ENCODE measurements around the gene TMBIM4.

Gene TMBIM4

GRCh38 chr12:66140731-66141130 lies 29.1 kb downstream of the TMBIM4 start:
- no peak for DNase-seq (ENCODE audit: low spot score)

GRCh38 chr12:66139328-66139727 lies 30.5 kb downstream of the TMBIM4 start:
- no peak for DNase-seq (ENCODE audit: low spot score)

GRCh38 chr12:66137937-66138336 lies 31.9 kb downstream of the TMBIM4 start:
- DNase-seq (ENCODE audit: low spot score): no peak

GRCh38 chr12:66132408-66132807 lies 37.4 kb downstream of the TMBIM4 start:
- DNase-seq (ENCODE audit: low spot score): peak; percentile 37

GRCh38 chr12:66131067-66131688 lies 38.6 kb downstream of the TMBIM4 start:
- DNase-seq (ENCODE audit: low spot score): no peak

- peak; percentile 94 for DNase-seq (ENCODE audit: low spot score)
Observed at GRCh38 chr12:66130267-66131066, 39.3 kb downstream of the TMBIM4 start, which contains the start of gene LLPH. Gene LLPH (minus strand): TSS chr12:66130750. CDS start chr12:66129106, 1,644 bp downstream.

GRCh38 chr12:66129934-66130266 lies 39.9 kb downstream of the TMBIM4 start:
- DNase-seq (ENCODE audit: low spot score): peak; percentile 25

- DNase-seq (ENCODE audit: low spot score): no peak
Observed at GRCh38 chr12:66127650-66128049, 42.1 kb downstream of the TMBIM4 start.

- no peak for DNase-seq (ENCODE audit: low spot score)
Observed at GRCh38 chr12:66120477-66120876, 49.3 kb downstream of the TMBIM4 start.

GRCh38 chr12:66119870-66120241 lies 49.9 kb downstream of the TMBIM4 start:
- no peak for DNase-seq (ENCODE audit: low spot score)

- DNase-seq (ENCODE audit: low spot score): no peak
Observed at GRCh38 chr12:66119229-66119869, 50.4 kb downstream of the TMBIM4 start.

- DNase-seq (ENCODE audit: low spot score): no peak
Observed at GRCh38 chr12:66118240-66118891, 51.4 kb downstream of the TMBIM4 start.

GRCh38 chr12:66117242-66117641 lies 52.6 kb downstream of the TMBIM4 start:
- DNase-seq (ENCODE audit: low spot score): no peak

- DNase-seq (ENCODE audit: low spot score): no peak
Observed at GRCh38 chr12:66115071-66115600, 54.7 kb downstream of the TMBIM4 start.

GRCh38 chr12:66113471-66113870 lies 56.3 kb downstream of the TMBIM4 start:
- no peak for DNase-seq (ENCODE audit: low spot score)

GRCh38 chr12:66111605-66112004 lies 58.2 kb downstream of the TMBIM4 start:
- no peak for DNase-seq (ENCODE audit: low spot score)

GRCh38 chr12:66109056-66109455 lies 60.7 kb downstream of the TMBIM4 start:
- no peak for DNase-seq (ENCODE audit: low spot score)

- DNase-seq (ENCODE audit: low spot score): no peak
Observed at GRCh38 chr12:66108386-66108785, 61.4 kb downstream of the TMBIM4 start.

- DNase-seq (ENCODE audit: low spot score): peak; percentile 86
Observed at GRCh38 chr12:66107451-66107915, 62.3 kb downstream of the TMBIM4 start.

GRCh38 chr12:66103016-66103913 lies 66.5 kb downstream of the TMBIM4 start:
- no peak for DNase-seq (ENCODE audit: low spot score)

- peak; percentile 11 for DNase-seq (ENCODE audit: low spot score)
Observed at GRCh38 chr12:66092559-66093269, 77.1 kb downstream of the TMBIM4 start.
